Endothelial cell of umbilical vein (primary cell): ENCODE data around the gene TMEM51. TPM values are rescaled to one million over a fixed set of nuclear protein-coding genes. Genes with fewer than 3 reads are reported as not detected.

ENCODE experiments used
- BruUV-seq: library from RNA; stranded (reverse); fragments of 400-500 nt; replicated peaks from 2 replicates; lab custom pipeline; 2021; lab: Mats Ljungman, UMichigan
- CTCF ChIA-PET: fragments of 300-600, 350-600 bp; sonication (Branson Sonifier 250); formaldehyde crosslinking; loops from one replicate; lab custom pipeline; 2021; ENCODE audit warnings: antibody characterized with exemption, inconsistent platforms; lab: Charles Lee
- POLR2A ChIA-PET: fragments of 300-600, 350-600 bp; sonication (Branson Sonifier 250); formaldehyde crosslinking; loops from one replicate; lab custom pipeline; 2021; ENCODE audit warnings: antibody characterized with exemption, inconsistent platforms; lab: Charles Lee
- DNase-seq: peaks from one replicate; pipeline ENCODE4 v3.0.0-alpha.2; 2011; ENCODE audit warnings: low read depth, low spot score
- FAIRE-seq: peaks from 2 replicates; lab custom pipeline; 2011; peaks lifted over from hg19 to GRCh38; lab: Jason Lieb, UNC
- H2AFZ ChIP-seq: 2 replicates; pipeline ENCODE4 v1.6.0; 2012; ENCODE audit warnings: low read depth, low read length, control low read depth, inconsistent platforms
- H3K27ac ChIP-seq: 2 replicates; pipeline ENCODE4 v1.5.1; 2011; ENCODE audit warnings: low read depth, mild to moderate bottlenecking, control low read depth, low read length, moderate library complexity; ENCODE audit not compliant: insufficient read depth
- H3K27me3 ChIP-seq, 2 experiments: 2 replicates each; pipeline versions ENCODE4 v1.6.0 to v1.6.1; 2011; ENCODE audit warnings: low read length in 2 of 2, mixed read lengths in 1 of 2; ENCODE audit not compliant: control insufficient read depth in 2 of 2, insufficient read depth in 2 of 2
- H3K36me3 ChIP-seq, 2 experiments: 2 replicates in 1 of 2; 3 replicates in 1 of 2; pipeline ENCODE4 v1.5.1; 2011; ENCODE audit warnings: low read length in 2 of 2, mild to moderate bottlenecking in 1 of 2, moderate library complexity in 1 of 2; ENCODE audit not compliant: control insufficient read depth in 2 of 2, insufficient read depth in 2 of 2; ENCODE audit errors: extremely low read depth in 1 of 2
- H3K4me1 ChIP-seq: 3 replicates; pipeline ENCODE4 v1.5.1; 2011; ENCODE audit warnings: mild to moderate bottlenecking, low read length; ENCODE audit not compliant: control insufficient read depth, insufficient read depth; ENCODE audit errors: extremely low read depth
- H3K4me2 ChIP-seq: 2 replicates; pipeline ENCODE4 v1.6.1; 2011; ENCODE audit warnings: low read length, control low read depth, mixed read lengths; ENCODE audit not compliant: insufficient read depth
- H3K4me3 ChIP-seq, 3 experiments: fragments of 200-600 bp in 1 of 3; sonication (generic), shearing (Covaris generic) in 1 of 3; replicated peaks in 1 of 3; 2 replicates each; pipeline ENCODE4 v1.5.1; 2011 to 2016; ENCODE audit warnings: control low read depth in 3 of 3, low read length in 3 of 3, mild to moderate bottlenecking in 2 of 3, inconsistent platforms in 1 of 3, low read depth in 1 of 3, moderate library complexity in 1 of 3; ENCODE audit not compliant: insufficient read depth in 1 of 3
- H3K79me2 ChIP-seq: 2 replicates; pipeline ENCODE4 v1.6.0; 2012; ENCODE audit warnings: low read length, inconsistent platforms; ENCODE audit not compliant: control insufficient read depth, insufficient read depth
- H3K9ac ChIP-seq: replicated peaks from 2 replicates; pipeline ENCODE3; 2011; ENCODE audit warnings: low read length, control low read depth; ENCODE audit not compliant: insufficient read depth; ENCODE audit errors: extremely low read depth
- H3K9me1 ChIP-seq: replicated peaks from 3 replicates; pipeline ENCODE4 v1.6.0; 2011; ENCODE audit warnings: mild to moderate bottlenecking, low read length; ENCODE audit not compliant: control insufficient read depth, insufficient read depth; ENCODE audit errors: extremely low read depth
- H3K9me3 ChIP-seq: replicated peaks from 2 replicates; pipeline ENCODE4 v1.5.1; 2012; ENCODE audit warnings: low read length, inconsistent platforms; ENCODE audit not compliant: control insufficient read depth, insufficient read depth
- H4K20me1 ChIP-seq: replicated peaks from 2 replicates; pipeline ENCODE3; 2011; ENCODE audit warnings: mild to moderate bottlenecking, low read length; ENCODE audit not compliant: control insufficient read depth, insufficient read depth; ENCODE audit errors: extremely low read depth
- EZH2 ChIP-seq: IDR thresholded peaks from 2 replicates; pipeline ENCODE4 v1.6.1; 2012; ENCODE audit warnings: borderline replicate concordance, low read depth, mild to moderate bottlenecking, moderate library complexity, low read length, inconsistent platforms; ENCODE audit not compliant: severe bottlenecking
- FOS ChIP-seq: IDR thresholded peaks from 2 replicates; pipeline ENCODE4 v1.6.1; 2011; ENCODE audit warnings: mild to moderate bottlenecking, low read length, moderate library complexity, borderline replicate concordance; ENCODE audit not compliant: insufficient read depth
- GATA2 ChIP-seq: IDR thresholded peaks from 2 replicates; pipeline ENCODE4 v1.7.0; 2011; ENCODE audit warnings: low read depth, mild to moderate bottlenecking, moderate library complexity, mixed read lengths, low read length; ENCODE audit not compliant: insufficient read length, insufficient read depth
- MAX ChIP-seq: IDR thresholded peaks from 2 replicates; pipeline ENCODE4 v1.6.1; 2011; ENCODE audit not compliant: insufficient read depth, insufficient read length
- dilution Hi-C: fragments of 300-500 bp; cut with MboI; formaldehyde crosslinking; loops from one replicate; pipeline ENCODE4 v1.15.0; 2019; ENCODE audit warnings: low sequenced_read_pairs; ENCODE audit not compliant: extremely low pct_ligation_motif_present
- intact Hi-C: fragments of 100-400 bp; cut with micrococcal nuclease; formaldehyde crosslinking; loops from one replicate; pipeline ENCODE4 v1.10.0; 2022
- polyA plus RNA-seq, 4 experiments: library from polyadenylated mRNA; depleted of rRNA in 3 of 4; stranded (reverse) in 3 of 4; unstranded in 1 of 4; fragments of >200 nt; gene quantifications; 2 replicates each; pipeline versions ENCODE4 v1.2.1 to v1.2.3, GENCODE V29; 2011 to 2012; ENCODE audit warnings: missing spikeins in 1 of 4
- total RNA-seq: library from RNA; stranded (reverse); gene quantifications from 2 replicates; pipeline ENCODE4 v1.2.3, GENCODE V29; 2021

The TMEM51 gene
- total and polyA plus RNA-seq, 2 donors (not counting 3 experiments of a cell fraction or from before 2014, with no cell fraction given), result 13.7 to 13.9 TPM

GRCh38 chr1:15257309-15257708, 103.8 kb downstream of the TMEM51 start:
- Histone ChIP-seq H3K4me3 (no peak overlapping the region), H3K9ac (no peak overlapping the region), H3K27me3 (peaks cover 5 to 6% of the 10 kb centered on the region in 2 experiments), H3K27ac (no peak overlapping the region), H3K4me2 (no peak overlapping the region), H4K20me1 (no peaks in the 10 kb centered on the region), H3K9me1 (no peaks in the 10 kb centered on the region), H2AFZ (no peak overlapping the region), H3K4me1 (peaks cover 23% of the 10 kb centered on the region), H3K36me3 (no peaks in the 10 kb centered on the region), H3K79me2 (no peaks in the 10 kb centered on the region), H3K9me3 (no peaks in the 10 kb centered on the region)
- CTCF ChIA-PET, result interaction anchor here (5.4 kb wide), 1 partner anchor 15 kb away, joined by 20 read pairs; no protein-coding TSS in a partner anchor
- no peak for TF ChIP-seq MAX
- intact Hi-C loops (no loop called here), dilution Hi-C loops (no loop called here)
- BruUV-seq, result no TSS peak
- FAIRE-seq, result no peak
- POLR2A ChIA-PET, result no interaction called here
- DNase-seq, result no peak

- Histone ChIP-seq H3K4me1 (peaks cover 23% of the 10 kb centered on the region), H3K27ac (no peak overlapping the region), H3K4me2 (no peak overlapping the region), H3K4me3 (no peak overlapping the region), H4K20me1 (no peaks in the 10 kb centered on the region), H3K79me2 (no peaks in the 10 kb centered on the region), H2AFZ (no peak overlapping the region), H3K9me1 (no peaks in the 10 kb centered on the region), H3K27me3 (peaks cover 0 to 2% of the 10 kb centered on the region in 2 experiments), H3K36me3 (no peaks in the 10 kb centered on the region), H3K9ac (no peak overlapping the region), H3K9me3 (no peaks in the 10 kb centered on the region)
- dilution Hi-C loops (no loop called here), intact Hi-C loops (no loop called here)
- TF ChIP-seq EZH2 (no peak), GATA2 (no peak), FOS (no peak)
- DNase-seq, result no peak
- BruUV-seq, result no TSS peak
- ChIA-PET CTCF (interaction anchor here (4.3 kb wide), 1 partner anchor 106 kb away, joined by 25 read pairs; the partner anchor contains the start of gene TMEM51), POLR2A (no interaction called here)
- FAIRE-seq, result no peak
Observed at GRCh38 chr1:15258833-15259621, 105.5 kb downstream of the TMEM51 start.
